WERI-Rb-1 (cell line): ENCODE results near the gene MRPL17.

ENCODE experiments used
- DNase-seq: peaks from one replicate; pipeline ENCODE4 v3.0.0-alpha.2; 2020
- H3K27ac ChIP-seq: fragments of 250-450 bp; sonication (Bioruptor Pico); 2 replicates; pipeline ENCODE4 v1.5.1; 2020; ENCODE audit warnings: mild to moderate bottlenecking, moderate library complexity
- H3K27me3 ChIP-seq: fragments of 250-450 bp; sonication (Bioruptor Pico); 2 replicates; pipeline ENCODE4 v1.5.1; 2021; ENCODE audit warnings: mild to moderate bottlenecking, low read depth, moderate library complexity; ENCODE audit not compliant: insufficient read depth, severe bottlenecking
- H3K36me3 ChIP-seq: fragments of 250-450 bp; sonication (Bioruptor Pico); 2 replicates; pipeline ENCODE4 v1.5.1; 2020; ENCODE audit warnings: mild to moderate bottlenecking, moderate library complexity
- H3K4me3 ChIP-seq: 2 replicates; pipeline ENCODE4 v1.5.1; 2011; ENCODE audit warnings: low read depth, mild to moderate bottlenecking, control low read depth, low read length
- H3K9me3 ChIP-seq: fragments of 250-450 bp; sonication (Bioruptor Pico); 2 replicates; pipeline ENCODE4 v1.5.1; 2021; ENCODE audit warnings: mild to moderate bottlenecking, moderate library complexity; ENCODE audit not compliant: severe bottlenecking
- CTCF ChIP-seq: IDR thresholded peaks from 2 replicates; pipeline ENCODE4 v1.5.1; 2011; ENCODE audit warnings: low read depth, mild to moderate bottlenecking, control low read depth, inconsistent platforms, low read length

Gene MRPL17

GRCh38 chr11:6650980-6651379, 32.2 kb downstream of the MRPL17 start:
- no peak for TF ChIP-seq CTCF
- Histone ChIP-seq H3K27me3 (no peaks in the 10 kb centered on the region), H3K9me3 (no peaks in the 10 kb centered on the region), H3K27ac (no peak overlapping the region), H3K36me3 (peaks cover 13% of the 10 kb centered on the region), H3K4me3 (no peak overlapping the region)
- no peak for DNase-seq

GRCh38 chr11:6650104-6650503, 33.0 kb downstream of the MRPL17 start:
- Histone ChIP-seq H3K36me3 (peaks cover 13% of the 10 kb centered on the region), H3K27ac (no peak overlapping the region), H3K4me3 (no peak overlapping the region), H3K9me3 (no peaks in the 10 kb centered on the region), H3K27me3 (no peaks in the 10 kb centered on the region)
- DNase-seq: no peak
- no peak for TF ChIP-seq CTCF

GRCh38 chr11:6648501-6648900, 34.6 kb downstream of the MRPL17 start:
- Histone ChIP-seq H3K36me3 (peaks cover 8% of the 10 kb centered on the region), H3K4me3 (no peak overlapping the region), H3K27me3 (no peaks in the 10 kb centered on the region), H3K27ac (no peak overlapping the region), H3K9me3 (no peaks in the 10 kb centered on the region)
- no peak for DNase-seq
- TF ChIP-seq CTCF: no peak

GRCh38 chr11:6647836-6648235, 35.3 kb downstream of the MRPL17 start:
- no peak for TF ChIP-seq CTCF

GRCh38 chr11:6646918-6647679, 36.0 kb downstream of the MRPL17 start:
- Histone ChIP-seq H3K36me3 (peaks cover 8% of the 10 kb centered on the region), H3K9me3 (no peaks in the 10 kb centered on the region), H3K27me3 (no peaks in the 10 kb centered on the region), H3K27ac (no peak overlapping the region), H3K4me3 (no peak overlapping the region)
- no peak for DNase-seq
- no peak for TF ChIP-seq CTCF

More at GRCh38 chr11:6647836-6648235, 35.3 kb downstream of the MRPL17 start:
- no peaks in the 10 kb centered on the region for H3K27me3 ChIP-seq
- no peaks in the 10 kb centered on the region for H3K9me3 ChIP-seq
- no peak overlapping the region for H3K27ac ChIP-seq
- no peak overlapping the region for H3K4me3 ChIP-seq
- H3K36me3 ChIP-seq: peaks cover 8% of the 10 kb centered on the region
- DNase-seq: no peak

GRCh38 chr11:6646576-6646917, 36.6 kb downstream of the MRPL17 start:
- H3K27ac ChIP-seq: no peak overlapping the region
- no peak for DNase-seq

More at GRCh38 chr11:6646576-6646917, 36.6 kb downstream of the MRPL17 start:
- H3K4me3 ChIP-seq: no peak overlapping the region
- peaks cover 8% of the 10 kb centered on the region for H3K36me3 ChIP-seq
- no peaks in the 10 kb centered on the region for H3K27me3 ChIP-seq
- no peaks in the 10 kb centered on the region for H3K9me3 ChIP-seq
- no peak for TF ChIP-seq CTCF
